GM23248 (cell line): Measurements from ENCODE around the gene PCDHB13. TPM values are rescaled to one million over a fixed set of nuclear protein-coding genes. Genes with fewer than 3 reads are reported as not detected.
"Not testable (repeated sequence)": the region's sequence is repeated elsewhere in the genome, so short reads cannot be mapped to it uniquely, and the experiment has no call there.

Experiments used
- DNase-seq: peaks from one replicate; pipeline ENCODE4 v3.0.0-alpha.2; 2015
- H2AFZ ChIP-seq: fragments of 200-600 bp; sonication (generic); 2 replicates; pipeline ENCODE4 v1.6.1; 2016; ENCODE audit warnings: antibody characterized with exemption
- H3F3A ChIP-seq: fragments of 200-600 bp; sonication (generic); 2 replicates; pipeline ENCODE4 v1.6.1; 2016; ENCODE audit warnings: mild to moderate bottlenecking, antibody characterized with exemption, mixed run types; ENCODE audit not compliant: insufficient read depth
- H3K27ac ChIP-seq: fragments of 200-600 bp; sonication (generic); 2 replicates; pipeline ENCODE4 v1.5.1; 2016; ENCODE audit warnings: mild to moderate bottlenecking
- H3K27me3 ChIP-seq: fragments of 200-600 bp; sonication (generic); replicated peaks from 2 replicates; pipeline ENCODE4 v1.6.1; 2016; ENCODE audit warnings: mild to moderate bottlenecking; ENCODE audit not compliant: insufficient read depth
- H3K36me3 ChIP-seq: fragments of 200-600 bp; sonication (generic); 2 replicates; pipeline ENCODE4 v1.6.1; 2016; ENCODE audit warnings: low read depth, mild to moderate bottlenecking
- H3K4me1 ChIP-seq: fragments of 200-600 bp; sonication (generic); 2 replicates; pipeline ENCODE4 v1.6.1; 2016; ENCODE audit warnings: mild to moderate bottlenecking; ENCODE audit not compliant: insufficient read depth
- H3K4me2 ChIP-seq: fragments of 200-600 bp; sonication (generic); one replicate; pipeline ENCODE4 v1.6.1; 2016; ENCODE audit warnings: mild to moderate bottlenecking; ENCODE audit not compliant: unreplicated experiment
- H3K4me3 ChIP-seq: fragments of 200-600 bp; sonication (generic); 2 replicates; pipeline ENCODE4 v1.5.1; 2016; ENCODE audit warnings: mild to moderate bottlenecking
- H3K79me2 ChIP-seq: fragments of 200-600 bp; sonication (generic); 2 replicates; pipeline ENCODE4 v1.6.1; 2016; ENCODE audit warnings: mild to moderate bottlenecking; ENCODE audit not compliant: insufficient read depth
- H3K9ac ChIP-seq: fragments of 200-600 bp; sonication (generic); 2 replicates; pipeline ENCODE4 v1.6.1; 2016; ENCODE audit warnings: mild to moderate bottlenecking
- H3K9me2 ChIP-seq: fragments of 200-600 bp; sonication (generic); 2 replicates; pipeline ENCODE4 v1.6.1; 2016; ENCODE audit warnings: mixed run types, mild to moderate bottlenecking, moderate library complexity; ENCODE audit not compliant: insufficient read depth
- H3K9me3 ChIP-seq: fragments of 200-600 bp; sonication (generic); one replicate; pipeline ENCODE4 v1.6.1; 2017; ENCODE audit warnings: low read depth
- H4K20me1 ChIP-seq: fragments of 200-600 bp; sonication (generic); 2 replicates; pipeline ENCODE4 v1.6.0; 2016; ENCODE audit not compliant: insufficient read depth
- EZH2 ChIP-seq: fragments of 200-600 bp; sonication (generic); IDR thresholded peaks from 2 replicates; pipeline ENCODE4 v1.6.1; 2018; ENCODE audit warnings: antibody characterized with exemption, mild to moderate bottlenecking; ENCODE audit not compliant: insufficient read depth, poor library complexity, severe bottlenecking
- EZH2phosphoT487 ChIP-seq: fragments of 200-600 bp; sonication (generic); IDR thresholded peaks from 2 replicates; pipeline ENCODE4 v1.6.1; 2018; ENCODE audit warnings: antibody characterized with exemption, moderate library complexity, mild to moderate bottlenecking, low read depth; ENCODE audit not compliant: insufficient read depth
- WGBS, 2 experiments: methylation state at CpG; one replicate each; pipeline ENCODE4 v1.1.6; 2015 to 2017; ENCODE audit warnings: low lambda C conversion rate in 2 of 2, low coverage in 1 of 2; ENCODE audit errors: missing lambda C conversion rate in 2 of 2; 5-methylcytosine and 5-hydroxymethylcytosine counted together
- in situ Hi-C: fragments of 300-500 bp; cut with MboI; formaldehyde crosslinking; loops from 2 replicates; pipeline ENCODE4 v1.15.0; 2020
- polyA plus RNA-seq: library from polyadenylated mRNA; unstranded; fragments of >200 nt; fragmentation: Nextera tagmentation; extraction: Ambion mirVana; gene quantifications from 2 replicates; pipeline ENCODE4 v1.2.1, GENCODE V29; 2016
- total RNA-seq: library from RNA; depleted of rRNA; stranded (reverse); fragments of >200 nt; shearing (Covaris generic); gene quantifications from 2 replicates; pipeline ENCODE4 v1.2.3, GENCODE V29; 2014

Gene PCDHB13
- total and polyA plus RNA-seq, 2 experiments from 2014 or later, result 2.0 to 2.8 TPM

GRCh38 chr5:141236516-141237313, 23.0 kb downstream of the PCDHB13 start:
- no peaks in the 10 kb centered on the region for H3K4me1 ChIP-seq
- in situ Hi-C loops, result no loop called here
- H2AFZ ChIP-seq, result no peak overlapping the region
- H3F3A ChIP-seq, result no peaks in the 10 kb centered on the region
- no peak overlapping the region for H3K27ac ChIP-seq
- H3K36me3 ChIP-seq, result no peaks in the 10 kb centered on the region
- no peaks in the 10 kb centered on the region for H3K79me2 ChIP-seq
- H3K4me2 ChIP-seq, result no peak overlapping the region
- H3K4me3 ChIP-seq, result no peak overlapping the region
- DNase-seq, result no peak
- H3K9me2 ChIP-seq, result no peaks in the 10 kb centered on the region
- H3K27me3 ChIP-seq, result no peaks in the 10 kb centered on the region
- TF ChIP-seq EZH2 (no peak), EZH2phosphoT487 (no peak)
- no peaks in the 10 kb centered on the region for H3K9me3 ChIP-seq
- 29% methylated on average over 32 of the region's 32 CpGs for WGBS, 2 experiments
- no peak overlapping the region for H3K9ac ChIP-seq
- H4K20me1 ChIP-seq, result no peaks in the 10 kb centered on the region

DNA sequence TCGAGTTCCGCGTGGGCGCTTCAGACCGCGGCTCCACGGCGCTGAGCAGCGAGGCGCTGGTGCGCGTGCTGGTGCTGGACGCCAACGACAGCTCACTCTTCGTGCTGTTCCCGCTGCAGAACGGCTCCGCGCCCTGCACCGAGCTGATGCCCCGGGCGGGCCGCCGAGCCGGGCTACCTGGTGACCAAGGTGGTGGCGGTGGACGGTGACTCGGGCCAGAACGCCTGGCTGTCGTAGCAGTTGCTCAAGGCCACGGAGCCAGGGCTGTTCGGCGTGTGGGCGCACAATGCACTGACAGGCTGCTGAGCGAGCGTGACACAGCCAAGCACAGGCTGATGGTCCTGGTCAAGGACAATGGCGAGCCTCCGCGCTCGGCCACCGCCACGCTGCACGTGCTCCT, 27.8 kb downstream of the PCDHB13 start:
- Histone ChIP-seq H3K4me3 (no peak overlapping the region), H3K79me2 (no peaks in the 10 kb centered on the region), H3K9me3 (no peaks in the 10 kb centered on the region), H3K36me3 (no peaks in the 10 kb centered on the region), H3K4me2 (no peak overlapping the region), H3K27ac (no peak overlapping the region), H3K4me1 (no peaks in the 10 kb centered on the region), H3F3A (no peaks in the 10 kb centered on the region), H3K9ac (no peak overlapping the region), H3K27me3 (no peaks in the 10 kb centered on the region), H4K20me1 (no peaks in the 10 kb centered on the region), H2AFZ (no peak overlapping the region), H3K9me2 (no peaks in the 10 kb centered on the region)
- DNase-seq, result no peak
- in situ Hi-C loops, result no loop called here
- TF ChIP-seq EZH2, result no peak
- no peak for TF ChIP-seq EZH2phosphoT487
- WGBS, 2 experiments, result 33 to 35% methylated on average over 41 to 42 of the region's 43 CpGs

GRCh38 chr5:141245250-141245717, 31.6 kb downstream of the PCDHB13 start, which contains the start of gene PCDHB15:
TSS of gene PCDHB15 (plus strand) at chr5:141245395. CDS start at chr5:141245579, 184 bp downstream.
- no peaks in the 10 kb centered on the region for H4K20me1 ChIP-seq
- TF ChIP-seq EZH2phosphoT487 (no peak), EZH2 (no peak)
- H3K4me3 ChIP-seq, result peak within 1 kb of the TSS; percentile 67
- 7 to 8% methylated on average over 16 of the region's 16 CpGs for WGBS, 2 experiments
- H3K4me2 ChIP-seq, result peak within 1 kb of the TSS; percentile 7
- no peaks in the 10 kb centered on the region for H3K79me2 ChIP-seq
- peak within 1 kb of the TSS; percentile 65 for H2AFZ ChIP-seq
- no peaks in the 10 kb centered on the region for H3K36me3 ChIP-seq
- no peaks in the 10 kb centered on the region for H3K9me3 ChIP-seq
- in situ Hi-C loops, result no loop called here
- H3K27ac ChIP-seq, result no peak within 1 kb of the TSS
- H3K27me3 ChIP-seq, result no peaks in the 10 kb centered on the region
- no peaks in the 10 kb centered on the region for H3F3A ChIP-seq
- H3K4me1 ChIP-seq, result no peaks in the 10 kb centered on the region
- peak within 1 kb of the TSS; percentile 40 for H3K9ac ChIP-seq
- peak; percentile 30 for DNase-seq
- H3K9me2 ChIP-seq, result no peaks in the 10 kb centered on the region

DNA sequence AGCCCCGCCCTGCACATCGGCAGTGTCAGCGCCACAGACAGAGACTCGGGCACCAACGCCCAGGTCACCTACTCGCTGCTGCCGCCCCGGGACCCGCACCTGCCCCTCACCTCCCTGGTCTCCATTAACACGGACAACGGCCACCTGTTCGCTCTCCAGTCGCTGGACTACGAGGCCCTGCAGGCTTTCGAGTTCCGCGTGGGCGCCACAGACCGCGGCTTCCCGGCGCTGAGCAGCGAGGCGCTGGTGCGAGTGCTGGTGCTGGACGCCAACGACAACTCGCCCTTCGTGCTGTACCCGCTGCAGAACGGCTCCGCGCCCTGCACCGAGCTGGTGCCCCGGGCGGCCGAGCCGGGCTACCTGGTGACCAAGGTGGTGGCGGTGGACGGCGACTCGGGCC, 33.3 kb downstream of the PCDHB13 start:
- H3K4me1 ChIP-seq, H3F3A ChIP-seq, H2AFZ ChIP-seq, H3K27ac ChIP-seq, H3K27me3 ChIP-seq, H3K9ac ChIP-seq, H3K9me2 ChIP-seq, H4K20me1 ChIP-seq, H3K36me3 ChIP-seq, H3K4me2 ChIP-seq, in situ Hi-C loops, H3K4me3 ChIP-seq, H3K79me2 ChIP-seq, DNase-seq, H3K9me3 ChIP-seq: not testable (repeated sequence)
- 41 to 55% methylated on average over 18 to 30 of the region's 42 CpGs for WGBS, 2 experiments

- in situ Hi-C loops, H3K9me3 ChIP-seq, H3K4me2 ChIP-seq, H4K20me1 ChIP-seq, H3K4me1 ChIP-seq, H3K9ac ChIP-seq, DNase-seq, H2AFZ ChIP-seq, H3K27ac ChIP-seq, H3K79me2 ChIP-seq, H3K4me3 ChIP-seq, H3K36me3 ChIP-seq, H3K9me2 ChIP-seq, H3F3A ChIP-seq, H3K27me3 ChIP-seq: not testable (repeated sequence)
- WGBS, 2 experiments, result 46 to 49% methylated on average over 26 to 34 of the region's 34 CpGs
Measured at GRCh38 chr5:141247434-141247833, 33.7 kb downstream of the PCDHB13 start.
